PFSK-1 (cell line): ENCODE measurements around the gene TEKT5.

Source experiments
- FOXP2 ChIP-seq: optimal IDR thresholded peaks from 2 replicates; pipeline ENCODE3; 2011; ENCODE audit warnings: borderline replicate concordance, control low read depth, inconsistent platforms; ENCODE audit not compliant: insufficient read depth; ENCODE audit errors: extremely low read length, extremely low read depth
- POLR2AphosphoS5 ChIP-seq: IDR thresholded peaks from 2 replicates; pipeline ENCODE4 v1.6.1; 2012; ENCODE audit warnings: low read depth, mild to moderate bottlenecking, control low read depth, low read length, moderate library complexity
- SIN3A ChIP-seq: IDR thresholded peaks from 2 replicates; pipeline ENCODE4 v1.6.1; 2012; ENCODE audit warnings: mild to moderate bottlenecking, low read length, moderate library complexity, borderline replicate concordance; ENCODE audit not compliant: insufficient read depth
- TAF1 ChIP-seq: IDR thresholded peaks from 2 replicates; pipeline ENCODE4 v1.6.1; 2012; ENCODE audit warnings: low read length, control low read depth, borderline replicate concordance; ENCODE audit not compliant: insufficient read depth
- TF ChIP-seq, protein P1 (sequence below), 2 experiments: IDR thresholded peaks; 2 replicates each; pipeline versions ENCODE4 v1.6.1 to v1.8.0; 2011 to 2012; ENCODE audit warnings: low read depth in 2 of 2, low read length in 2 of 2, control low read depth in 1 of 2, inconsistent platforms in 1 of 2, mild to moderate bottlenecking in 1 of 2, moderate library complexity in 1 of 2; ENCODE audit not compliant: insufficient read depth in 1 of 2

DNA sequence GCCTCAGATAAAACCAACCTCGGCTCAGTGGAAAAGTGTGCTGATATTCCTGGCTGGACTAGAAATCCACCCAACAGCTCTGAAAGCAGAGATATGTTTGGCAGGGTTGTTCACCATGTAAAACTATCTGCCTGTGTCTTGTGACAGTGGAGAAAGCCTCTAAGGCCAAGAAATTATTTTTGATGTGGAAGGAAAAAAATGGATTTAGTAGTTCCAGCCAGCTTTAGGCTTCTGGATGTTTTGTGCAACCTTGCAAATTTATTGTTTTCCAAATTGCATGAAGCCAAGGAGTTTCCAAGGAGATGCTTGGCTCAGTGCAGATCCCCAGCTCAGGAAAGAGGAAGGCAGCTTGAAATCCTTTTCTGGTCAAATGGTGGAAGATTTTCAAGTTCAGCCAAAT is 31.6 kb downstream of the TEKT5 start:
- TF ChIP-seq TAF1 (no peak), POLR2AphosphoS5 (no peak), FOXP2 (no peak), SIN3A (no peak)
- TF ChIP-seq, protein P1, sequence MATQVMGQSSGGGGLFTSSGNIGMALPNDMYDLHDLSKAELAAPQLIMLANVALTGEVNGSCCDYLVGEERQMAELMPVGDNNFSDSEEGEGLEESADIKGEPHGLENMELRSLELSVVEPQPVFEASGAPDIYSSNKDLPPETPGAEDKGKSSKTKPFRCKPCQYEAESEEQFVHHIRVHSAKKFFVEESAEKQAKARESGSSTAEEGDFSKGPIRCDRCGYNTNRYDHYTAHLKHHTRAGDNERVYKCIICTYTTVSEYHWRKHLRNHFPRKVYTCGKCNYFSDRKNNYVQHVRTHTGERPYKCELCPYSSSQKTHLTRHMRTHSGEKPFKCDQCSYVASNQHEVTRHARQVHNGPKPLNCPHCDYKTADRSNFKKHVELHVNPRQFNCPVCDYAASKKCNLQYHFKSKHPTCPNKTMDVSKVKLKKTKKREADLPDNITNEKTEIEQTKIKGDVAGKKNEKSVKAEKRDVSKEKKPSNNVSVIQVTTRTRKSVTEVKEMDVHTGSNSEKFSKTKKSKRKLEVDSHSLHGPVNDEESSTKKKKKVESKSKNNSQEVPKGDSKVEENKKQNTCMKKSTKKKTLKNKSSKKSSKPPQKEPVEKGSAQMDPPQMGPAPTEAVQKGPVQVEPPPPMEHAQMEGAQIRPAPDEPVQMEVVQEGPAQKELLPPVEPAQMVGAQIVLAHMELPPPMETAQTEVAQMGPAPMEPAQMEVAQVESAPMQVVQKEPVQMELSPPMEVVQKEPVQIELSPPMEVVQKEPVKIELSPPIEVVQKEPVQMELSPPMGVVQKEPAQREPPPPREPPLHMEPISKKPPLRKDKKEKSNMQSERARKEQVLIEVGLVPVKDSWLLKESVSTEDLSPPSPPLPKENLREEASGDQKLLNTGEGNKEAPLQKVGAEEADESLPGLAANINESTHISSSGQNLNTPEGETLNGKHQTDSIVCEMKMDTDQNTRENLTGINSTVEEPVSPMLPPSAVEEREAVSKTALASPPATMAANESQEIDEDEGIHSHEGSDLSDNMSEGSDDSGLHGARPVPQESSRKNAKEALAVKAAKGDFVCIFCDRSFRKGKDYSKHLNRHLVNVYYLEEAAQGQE (IDR thresholded peaks at IDR 0.05; ENCODE audit: insufficient read depth in 1 of 2, low read depth in 2 of 2, low read length in 2 of 2) = no peak
